PC-9 (cell line): ENCODE measurements around the gene EXOC4.

Experiments
- EZH2 ChIP-seq: fragments of 200-600 bp; sonication (generic); IDR thresholded peaks from 2 replicates; pipeline ENCODE4 v1.8.0; 2017; ENCODE audit warnings: antibody characterized with exemption, low read depth
- TF ChIP-seq, protein P1 (sequence below): fragments of 200-600 bp; sonication (generic); conservative IDR thresholded peaks from 2 replicates; pipeline ENCODE4 v1.6.1; 2017; ENCODE audit warnings: mixed run types, antibody characterized with exemption, mild to moderate bottlenecking, moderate library complexity

DNA sequence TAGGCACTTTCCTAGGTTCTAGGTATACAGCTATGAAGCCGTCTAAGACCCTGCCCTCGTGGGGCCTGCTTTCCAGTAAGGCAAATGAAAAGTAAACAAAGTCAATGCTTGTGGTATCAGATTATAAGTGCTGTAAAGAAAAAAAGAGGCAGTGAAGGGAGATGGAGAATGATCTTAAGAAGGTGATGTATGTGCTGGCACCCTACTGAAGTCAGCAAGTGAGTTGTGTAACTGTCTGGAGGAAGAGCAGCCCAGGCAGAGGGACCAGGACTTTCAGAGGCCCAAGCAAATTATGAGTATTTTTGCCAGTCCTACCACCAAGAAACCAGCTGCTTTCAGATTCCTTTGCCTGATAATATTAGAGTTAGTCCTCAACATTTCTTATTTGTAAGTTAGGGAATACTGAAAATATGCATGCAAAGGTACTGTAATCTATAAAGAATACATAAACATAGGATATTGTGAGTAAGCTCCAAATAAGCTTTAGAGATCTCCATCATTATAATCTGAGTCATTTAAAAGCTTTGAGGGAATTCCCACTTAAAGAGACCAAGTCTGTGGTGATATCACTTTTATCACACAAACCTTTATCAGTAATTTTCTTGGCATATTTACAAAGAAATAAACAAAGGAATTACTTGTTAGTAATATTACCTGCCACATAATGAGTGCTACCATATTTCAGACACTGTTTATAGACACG is 545.1 kb downstream of the EXOC4 start:
- TF ChIP-seq EZH2: no peak
- TF ChIP-seq, protein P1, sequence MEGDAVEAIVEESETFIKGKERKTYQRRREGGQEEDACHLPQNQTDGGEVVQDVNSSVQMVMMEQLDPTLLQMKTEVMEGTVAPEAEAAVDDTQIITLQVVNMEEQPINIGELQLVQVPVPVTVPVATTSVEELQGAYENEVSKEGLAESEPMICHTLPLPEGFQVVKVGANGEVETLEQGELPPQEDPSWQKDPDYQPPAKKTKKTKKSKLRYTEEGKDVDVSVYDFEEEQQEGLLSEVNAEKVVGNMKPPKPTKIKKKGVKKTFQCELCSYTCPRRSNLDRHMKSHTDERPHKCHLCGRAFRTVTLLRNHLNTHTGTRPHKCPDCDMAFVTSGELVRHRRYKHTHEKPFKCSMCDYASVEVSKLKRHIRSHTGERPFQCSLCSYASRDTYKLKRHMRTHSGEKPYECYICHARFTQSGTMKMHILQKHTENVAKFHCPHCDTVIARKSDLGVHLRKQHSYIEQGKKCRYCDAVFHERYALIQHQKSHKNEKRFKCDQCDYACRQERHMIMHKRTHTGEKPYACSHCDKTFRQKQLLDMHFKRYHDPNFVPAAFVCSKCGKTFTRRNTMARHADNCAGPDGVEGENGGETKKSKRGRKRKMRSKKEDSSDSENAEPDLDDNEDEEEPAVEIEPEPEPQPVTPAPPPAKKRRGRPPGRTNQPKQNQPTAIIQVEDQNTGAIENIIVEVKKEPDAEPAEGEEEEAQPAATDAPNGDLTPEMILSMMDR: no peak
